KBM-7 (cell line): ENCODE measurements around the gene ZNF860.

Source experiments
- DNase-seq: peaks from one replicate; pipeline ENCODE4 v3.0.0-alpha.2; 2015
- in situ Hi-C: fragments of 300-500 bp; cut with MboI; formaldehyde crosslinking; loops from 2 replicates; pipeline ENCODE4 v1.14.3; 2020; ENCODE audit warnings: low sequenced_read_pairs, low pct_unique_long_range_greater_than_20kb, mixed read lengths

ZNF860 gene

GRCh38 chr3:31981206-31982181 lies at the start of gene ZNF860, which contains the start of gene OSBPL10:
Gene ZNF860, plus strand, starts transcription at chr3:31981750. Its CDS starts 7,330 bp downstream, at chr3:31989080.
Gene OSBPL10, minus strand, starts transcription at chr3:31981262. Its CDS starts 83 bp downstream, at chr3:31981179.
- in situ Hi-C loops, result no loop called here
- peak; percentile 71 for DNase-seq

GRCh38 chr3:31932990-31933389 lies 48.6 kb upstream of the ZNF860 start:
- no peak for DNase-seq
- in situ Hi-C loops, result no loop called here

DNA sequence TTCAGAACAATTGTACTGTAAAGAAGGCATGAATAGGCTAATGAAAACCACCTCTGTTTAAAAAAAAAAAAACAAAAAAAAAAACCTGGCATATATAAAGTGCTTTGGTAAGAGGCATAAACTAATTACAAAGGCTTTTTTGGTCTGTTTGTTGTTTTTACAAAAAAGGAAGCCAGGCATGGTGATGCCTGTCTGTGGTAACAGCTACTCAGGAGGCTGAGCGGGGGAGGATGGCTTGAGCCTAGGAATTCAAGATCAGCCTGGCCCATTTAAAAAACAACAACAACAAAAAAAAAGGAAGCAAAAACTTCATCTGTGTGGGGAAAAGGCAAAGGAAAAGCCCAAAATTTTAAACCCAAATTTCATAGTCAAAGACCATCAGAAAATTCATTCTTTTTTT lies 47.5 kb upstream of the ZNF860 start:
- in situ Hi-C loops, result no loop called here
- peak; percentile 53 for DNase-seq

DNA sequence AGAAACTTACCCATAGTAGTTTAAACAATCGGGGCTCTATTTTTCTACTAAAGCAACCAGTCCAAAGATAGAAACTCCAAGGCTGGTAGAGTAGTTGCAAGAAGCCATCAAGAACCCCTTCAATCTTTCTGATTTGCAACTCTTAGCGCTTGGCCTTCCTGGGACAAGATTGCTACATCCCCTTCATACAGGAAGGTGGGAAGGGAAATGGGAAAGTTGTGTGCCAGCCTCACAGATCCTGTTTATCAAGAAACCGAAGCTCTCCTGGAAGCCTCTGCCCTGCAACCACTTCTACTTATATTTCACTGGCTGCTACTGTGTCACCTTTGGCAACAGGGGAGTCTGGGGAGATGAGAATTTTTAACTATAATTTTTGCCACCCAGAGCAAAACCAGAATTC lies 46.7 kb upstream of the ZNF860 start:
- DNase-seq, result peak; percentile 10
- in situ Hi-C loops, result no loop called here

GRCh38 chr3:31936420-31937060 lies 45.0 kb upstream of the ZNF860 start:
- in situ Hi-C loops, result no loop called here
- DNase-seq, result no peak

GRCh38 chr3:31937225-31937624 lies 44.3 kb upstream of the ZNF860 start:
- no peak for DNase-seq
- in situ Hi-C loops, result no loop called here

DNA sequence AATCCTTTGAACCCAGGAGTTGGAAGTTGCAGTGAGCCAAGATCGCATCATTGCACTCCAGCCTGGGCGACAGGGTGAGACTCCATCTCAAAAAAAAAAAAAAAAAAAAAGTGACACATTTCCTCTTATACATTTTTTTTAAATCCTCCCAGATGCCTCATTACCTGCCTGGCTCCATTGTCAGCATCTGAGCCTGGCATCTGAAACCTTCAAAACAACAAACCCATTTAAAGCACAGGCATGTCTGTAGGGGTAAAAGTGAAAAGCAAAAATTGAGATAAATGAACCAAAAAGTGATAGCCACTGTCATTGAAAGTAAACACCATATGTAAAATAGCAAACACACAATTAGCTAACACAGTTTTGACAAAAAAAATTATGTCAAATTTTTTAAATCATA lies 39.1 kb upstream of the ZNF860 start:
- in situ Hi-C loops, result no loop called here
- DNase-seq, result no peak

DNA sequence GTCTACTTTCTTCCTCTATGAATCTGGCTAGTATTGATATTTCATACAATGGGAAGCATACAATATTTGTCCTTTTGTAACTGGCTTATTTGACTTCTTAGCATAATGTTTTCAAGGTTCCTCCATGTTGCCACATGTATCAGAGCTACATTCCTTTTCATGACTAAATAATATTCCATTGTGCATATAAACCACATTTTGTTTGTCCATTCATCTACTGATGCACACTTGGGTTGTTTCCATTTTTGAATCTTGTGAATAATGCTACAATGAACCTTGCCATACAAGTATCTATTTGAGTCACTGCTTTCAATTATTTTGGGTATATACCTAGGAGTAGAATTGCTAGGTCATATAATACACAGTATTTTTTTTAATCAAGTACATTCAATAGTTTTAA lies 38.5 kb upstream of the ZNF860 start:
- no peak for DNase-seq
- in situ Hi-C loops, result no loop called here

DNA sequence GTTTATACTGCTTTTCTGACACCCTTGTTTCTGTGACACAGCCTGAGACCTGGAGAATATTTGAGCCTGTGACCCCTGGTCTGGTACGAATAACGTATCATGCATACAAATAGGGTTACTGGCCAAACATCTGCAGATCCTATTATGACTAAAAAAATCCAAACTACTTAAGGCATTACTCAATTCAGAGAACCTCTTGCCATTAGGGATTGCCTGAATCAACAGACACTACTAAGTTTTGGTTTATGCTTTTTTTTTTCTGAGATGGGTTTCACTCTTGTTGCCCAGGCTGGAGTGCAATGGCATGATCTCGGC lies 35.9 kb upstream of the ZNF860 start:
- no peak for DNase-seq

DNA sequence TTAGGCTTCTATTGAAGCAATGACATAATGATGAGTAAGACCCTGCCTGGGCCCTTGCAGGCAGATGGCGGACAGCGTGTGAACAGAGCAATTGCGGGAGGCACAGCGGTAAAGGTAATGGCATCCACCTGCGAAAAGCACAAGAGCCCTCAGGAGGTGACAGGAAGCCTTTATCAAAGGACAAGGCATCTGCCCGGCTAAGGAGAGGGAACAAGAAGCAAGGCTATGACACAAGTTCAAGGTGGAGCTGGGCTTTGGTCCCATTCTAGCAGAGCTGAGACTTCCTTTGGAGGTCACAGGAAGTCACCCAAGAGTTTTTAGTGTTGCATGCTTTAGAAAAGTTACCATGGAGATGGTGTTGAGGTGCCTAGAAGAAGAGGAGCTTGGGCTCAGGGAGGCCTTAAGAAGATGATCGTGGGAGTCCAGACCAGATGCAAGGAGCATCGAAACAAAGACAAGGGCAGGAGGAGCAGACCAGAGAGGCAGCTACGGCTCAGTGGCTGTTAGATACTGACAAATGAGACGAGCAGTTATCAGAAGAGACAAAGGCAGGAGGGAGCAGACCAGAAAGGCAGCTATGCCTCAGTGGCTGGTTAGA lies 35.0 kb upstream of the ZNF860 start:
- in situ Hi-C loops, result no loop called here
- DNase-seq, result no peak

More for the DNA sequence above, 35.9 kb upstream of the ZNF860 start:
- in situ Hi-C loops, result no loop called here

DNA sequence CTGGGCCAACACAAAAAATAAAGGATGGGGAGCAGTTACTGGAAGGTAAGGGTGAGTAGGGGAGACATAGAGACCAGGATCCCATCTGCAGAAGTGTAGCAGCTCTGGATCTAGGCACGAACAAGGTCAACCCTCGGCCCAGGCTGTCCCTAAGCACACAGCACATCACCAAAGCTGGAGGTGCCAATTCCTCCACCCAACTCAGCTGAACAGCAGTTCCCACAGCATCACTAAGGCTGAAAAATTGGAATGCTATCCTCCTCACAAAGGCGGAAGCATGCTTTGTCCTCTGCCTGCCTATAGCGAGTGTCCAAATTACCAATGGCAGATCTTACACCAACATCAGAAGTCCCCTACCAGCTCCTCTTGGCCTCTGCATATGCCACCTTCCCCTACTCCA lies 34.4 kb upstream of the ZNF860 start:
- in situ Hi-C loops, result no loop called here
- no peak for DNase-seq

DNA sequence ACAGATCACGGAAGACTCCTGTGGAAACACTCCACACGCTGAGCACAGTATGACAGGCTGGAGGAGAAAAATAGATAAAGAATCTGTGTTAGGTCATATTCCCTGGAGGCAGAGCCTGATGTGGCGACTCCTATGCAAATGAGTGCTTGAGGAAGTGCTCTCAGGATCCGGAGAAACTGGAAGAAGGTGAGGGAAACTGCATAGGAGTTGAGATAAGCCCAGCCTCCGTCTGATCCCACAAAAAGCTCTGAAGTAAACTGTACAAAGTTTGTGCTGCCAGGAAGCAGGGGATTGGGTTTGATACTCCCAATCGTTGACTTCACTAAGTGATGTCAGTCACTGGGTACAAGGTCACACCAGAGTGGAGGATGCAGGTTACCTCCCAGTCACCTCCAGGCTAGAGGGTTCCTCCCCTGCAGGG lies 33.9 kb upstream of the ZNF860 start:
- in situ Hi-C loops, result no loop called here
- DNase-seq, result no peak

DNA sequence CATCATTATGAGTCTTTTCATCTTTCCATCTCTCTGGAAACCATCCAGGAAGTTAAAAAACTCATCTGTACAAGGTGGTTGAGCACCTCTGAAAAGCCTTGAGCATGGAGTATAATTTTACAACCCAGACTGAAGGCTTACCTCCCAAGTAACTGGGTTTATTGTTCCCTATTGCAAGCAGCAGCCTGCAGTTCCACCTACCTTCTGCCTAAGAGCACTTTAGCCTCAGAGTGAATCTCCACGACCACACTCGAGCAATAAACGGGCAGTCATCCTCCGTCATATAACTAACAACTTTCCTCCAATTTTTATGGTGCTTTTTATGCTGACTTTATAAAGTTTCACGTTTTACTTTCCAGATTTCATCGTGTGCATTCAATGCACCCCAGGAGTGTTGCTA lies 33.3 kb upstream of the ZNF860 start:
- in situ Hi-C loops, result no loop called here
- no peak for DNase-seq

GRCh38 chr3:31952205-31952604 lies 29.3 kb upstream of the ZNF860 start:
- no peak for DNase-seq
- in situ Hi-C loops, result no loop called here

DNA sequence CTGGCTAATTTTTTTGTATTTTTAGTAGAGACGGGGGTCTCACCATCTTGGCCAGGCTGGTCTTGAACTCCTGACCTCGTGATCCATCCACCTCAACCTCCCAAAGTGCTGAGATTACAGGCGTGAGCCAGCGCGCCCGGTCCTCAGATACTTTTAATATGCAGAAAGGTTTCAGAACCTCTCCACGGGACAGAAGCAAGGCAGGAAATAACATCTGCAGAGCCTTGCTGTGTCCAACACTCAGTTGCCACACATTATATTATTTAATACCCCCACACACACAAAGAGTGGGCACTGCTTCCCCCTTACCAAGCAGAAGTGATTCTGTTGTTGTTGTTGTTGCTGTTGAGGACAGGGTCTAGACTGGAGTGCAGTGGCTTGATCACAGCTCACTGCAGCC lies 28.5 kb upstream of the ZNF860 start:
- in situ Hi-C loops, result no loop called here
- no peak for DNase-seq

DNA sequence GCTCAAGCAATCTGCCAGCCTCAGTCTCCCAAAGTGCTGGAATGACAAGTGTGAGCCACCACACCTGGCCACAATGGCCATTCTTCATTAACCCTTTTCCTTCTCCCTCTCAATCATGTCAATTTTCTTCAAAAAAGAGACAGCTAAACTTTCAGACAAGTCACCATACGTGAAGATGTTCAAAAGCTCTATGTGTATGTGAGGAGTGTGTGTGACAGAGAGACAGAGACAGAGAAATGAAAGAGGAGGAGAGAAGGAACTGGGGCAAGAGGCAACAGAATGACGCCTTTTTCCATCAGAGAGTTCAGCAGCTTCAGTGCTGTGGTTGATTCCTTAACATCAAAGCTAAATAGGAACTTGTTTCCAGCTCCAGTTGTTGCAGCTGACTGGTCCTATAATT lies 27.9 kb upstream of the ZNF860 start:
- in situ Hi-C loops, result no loop called here
- DNase-seq, result no peak

- DNase-seq, result no peak
- in situ Hi-C loops, result no loop called here
These were observed 26.0 kb upstream of the ZNF860 start for GRCh38 chr3:31955581-31955980.

- in situ Hi-C loops, result no loop called here
These were observed 24.4 kb upstream of the ZNF860 start for GRCh38 chr3:31957106-31957505.

DNA sequence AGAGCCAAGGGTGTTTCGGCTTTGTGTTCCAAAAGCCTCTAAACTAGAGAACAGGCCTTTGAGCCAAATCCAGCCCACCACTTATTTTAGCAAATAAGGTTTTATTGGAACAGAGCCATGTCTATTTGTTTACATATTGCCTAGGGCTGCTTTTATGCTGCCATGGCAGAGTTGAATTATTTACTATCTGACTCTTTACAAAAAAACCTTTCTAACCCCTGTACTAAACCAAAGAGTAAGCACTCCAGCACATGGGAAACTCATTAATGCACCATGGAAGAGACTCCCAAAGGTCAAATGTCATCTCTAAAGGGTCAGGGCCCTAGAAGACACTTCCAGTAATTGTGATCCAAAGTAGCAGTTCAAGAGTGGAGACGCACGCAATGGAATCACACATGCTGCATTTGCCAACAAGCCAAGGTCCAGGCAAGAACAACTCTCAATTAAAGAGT lies 22.8 kb upstream of the ZNF860 start:
- in situ Hi-C loops, result no loop called here
- no peak for DNase-seq

More at GRCh38 chr3:31957106-31957505, 24.4 kb upstream of the ZNF860 start:
- no peak for DNase-seq

DNA sequence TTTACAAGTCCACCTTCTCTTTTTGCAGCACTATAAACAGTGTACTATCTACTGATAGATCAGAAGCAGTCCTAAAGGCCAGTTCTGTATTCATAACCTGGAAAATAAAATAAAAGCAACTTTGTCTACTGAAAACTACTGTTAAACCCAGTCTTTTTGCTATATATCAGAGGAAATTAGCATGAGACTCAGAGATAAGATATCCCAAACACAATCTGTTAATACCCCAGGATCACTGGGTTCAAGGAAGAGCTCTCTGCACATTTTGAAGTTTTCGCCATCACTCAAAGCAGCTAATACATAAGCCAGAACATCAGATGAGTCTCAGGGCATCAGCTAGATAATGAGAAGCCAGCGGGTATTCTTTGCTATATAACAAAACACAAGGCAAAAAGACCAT lies 22.3 kb upstream of the ZNF860 start:
- DNase-seq, result no peak
- in situ Hi-C loops, result no loop called here
